Measurements from ENCODE around the gene TCEAL4. TPM values are rescaled to one million over a fixed set of nuclear protein-coding genes. Genes with fewer than 3 reads are reported as not detected.
A peak's percentile ranks its signal among the peaks of the same experiment; 100 is the strongest.

Gene TCEAL4
- total and polyA plus RNA-seq, 8 donors = 67.5 to 164 (median 139) TPM

DNA sequence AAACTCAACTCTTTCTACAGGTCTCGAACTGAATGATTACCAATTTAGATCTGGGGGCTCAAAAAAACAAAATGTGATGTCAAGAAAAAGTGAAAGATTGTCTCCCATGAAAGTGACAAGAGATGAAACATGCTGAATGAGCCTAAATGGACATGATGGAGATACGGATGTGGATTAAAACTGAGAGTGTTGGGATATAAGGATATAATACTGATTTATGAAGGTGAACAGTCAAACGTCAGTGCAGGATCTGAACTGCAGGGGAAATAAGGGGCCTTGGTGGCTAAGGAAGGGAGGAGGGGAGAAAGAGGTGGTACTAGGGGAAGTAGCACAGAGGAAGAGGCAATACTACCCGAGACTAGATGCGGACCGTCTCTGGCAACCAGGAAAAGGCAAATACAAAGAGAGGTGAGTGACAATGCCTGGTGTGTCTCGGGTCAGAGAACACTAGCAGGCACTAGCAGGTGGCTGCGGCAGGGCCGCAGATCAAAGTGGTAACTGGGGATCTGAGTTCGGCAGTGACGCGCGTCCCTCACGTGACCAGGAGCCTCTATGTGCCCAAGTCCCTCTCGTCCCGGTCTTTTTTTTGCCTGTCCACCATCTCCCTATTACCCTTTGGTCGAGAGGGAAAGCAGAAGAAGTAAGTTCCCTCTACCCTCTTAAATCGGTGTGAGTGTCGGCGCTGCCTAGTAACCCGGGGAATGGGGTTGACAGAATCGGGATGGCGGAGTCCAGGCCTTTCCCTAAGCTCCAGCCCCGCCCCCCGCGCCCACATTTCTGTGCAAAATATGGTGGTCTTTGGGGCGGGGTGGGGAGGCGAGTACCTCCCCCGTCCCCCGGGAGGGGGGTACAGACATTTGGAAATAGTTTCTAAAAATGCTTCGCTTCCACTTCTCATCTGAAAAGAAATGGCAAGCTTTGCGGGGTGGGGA, 43.3 kb downstream of the TCEAL4 start, which contains the start of gene TCEAL1:
TCEAL1 (plus strand) TSS at position 590 of the 932 bp plus-strand sequence. CDS start 942 bp downstream, outside the sequence.
- Histone ChIP-seq H3K36me3 (no peaks in the 10 kb centered on the region), H3K4me1 (no peaks in the 10 kb centered on the region), H3K27ac (peak within 1 kb of the TSS; percentile 82 to 91), H3K9me3 (no peaks in the 10 kb centered on the region), H3K4me3 (peak within 1 kb of the TSS; percentile 57 to 58), H3K27me3 (no peaks in the 10 kb centered on the region)
- DNase-seq = peak; percentile 60 to 85 (median 70)
- intact Hi-C loops (cut with DNase I) = no loop called here
- peak; percentile 64 for ATAC-seq
- TF ChIP-seq, protein P1, sequence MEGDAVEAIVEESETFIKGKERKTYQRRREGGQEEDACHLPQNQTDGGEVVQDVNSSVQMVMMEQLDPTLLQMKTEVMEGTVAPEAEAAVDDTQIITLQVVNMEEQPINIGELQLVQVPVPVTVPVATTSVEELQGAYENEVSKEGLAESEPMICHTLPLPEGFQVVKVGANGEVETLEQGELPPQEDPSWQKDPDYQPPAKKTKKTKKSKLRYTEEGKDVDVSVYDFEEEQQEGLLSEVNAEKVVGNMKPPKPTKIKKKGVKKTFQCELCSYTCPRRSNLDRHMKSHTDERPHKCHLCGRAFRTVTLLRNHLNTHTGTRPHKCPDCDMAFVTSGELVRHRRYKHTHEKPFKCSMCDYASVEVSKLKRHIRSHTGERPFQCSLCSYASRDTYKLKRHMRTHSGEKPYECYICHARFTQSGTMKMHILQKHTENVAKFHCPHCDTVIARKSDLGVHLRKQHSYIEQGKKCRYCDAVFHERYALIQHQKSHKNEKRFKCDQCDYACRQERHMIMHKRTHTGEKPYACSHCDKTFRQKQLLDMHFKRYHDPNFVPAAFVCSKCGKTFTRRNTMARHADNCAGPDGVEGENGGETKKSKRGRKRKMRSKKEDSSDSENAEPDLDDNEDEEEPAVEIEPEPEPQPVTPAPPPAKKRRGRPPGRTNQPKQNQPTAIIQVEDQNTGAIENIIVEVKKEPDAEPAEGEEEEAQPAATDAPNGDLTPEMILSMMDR (IDR thresholded peaks at IDR 0.05) = no peak

DNA sequence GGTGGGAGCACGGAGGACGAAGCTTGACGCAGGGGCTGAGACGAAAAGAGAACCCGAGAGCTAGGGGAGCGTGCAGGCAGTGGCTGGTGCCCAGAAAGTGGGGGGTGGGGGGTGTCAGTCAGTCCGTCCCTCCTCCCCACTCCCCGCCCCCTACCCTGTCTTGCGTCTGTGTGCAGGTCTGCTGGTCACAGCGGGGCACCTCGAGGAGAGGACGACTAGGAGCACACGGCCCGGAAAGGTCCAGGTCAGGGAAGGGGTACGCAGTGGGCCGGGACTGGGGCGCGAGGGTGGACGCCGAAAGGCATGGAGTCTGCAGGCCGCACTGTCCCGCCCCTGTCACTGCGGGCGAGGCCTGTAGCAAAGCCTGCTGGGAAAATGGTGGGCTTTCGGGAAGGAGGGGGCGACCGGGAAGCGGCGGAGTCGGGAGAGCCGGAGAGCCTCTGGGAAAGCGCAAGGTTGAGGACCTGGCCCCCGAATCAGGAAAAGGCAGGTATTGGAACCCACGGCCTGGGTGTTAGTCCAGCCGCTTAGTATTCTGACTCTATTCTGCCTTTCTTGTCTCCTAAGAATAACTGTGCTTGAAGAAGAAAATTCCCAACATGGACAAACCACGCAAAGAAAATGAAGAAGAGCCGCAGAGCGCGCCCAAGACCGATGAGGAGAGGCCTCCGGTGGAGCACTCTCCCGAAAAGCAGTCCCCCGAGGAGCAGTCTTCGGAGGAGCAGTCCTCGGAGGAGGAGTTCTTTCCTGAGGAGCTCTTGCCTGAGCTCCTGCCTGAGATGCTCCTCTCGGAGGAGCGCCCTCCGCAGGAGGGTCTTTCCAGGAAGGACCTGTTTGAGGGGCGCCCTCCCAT, 44.2 kb downstream of the TCEAL4 start:
- Histone ChIP-seq H3K4me3 (peak overlapping the region; percentile 57 to 58), H3K27ac (peak overlapping the region; percentile 82 to 91), H3K36me3 (no peaks in the 10 kb centered on the region), H3K4me1 (no peaks in the 10 kb centered on the region), H3K27me3 (no peaks in the 10 kb centered on the region), H3K9me3 (no peaks in the 10 kb centered on the region)
- intact Hi-C loops (cut with DNase I) = no loop called here
- ATAC-seq (peak; percentile 84), DNase-seq (peak; percentile 65 to 83 (median 80))
- TF ChIP-seq, protein P1 (IDR thresholded peaks at IDR 0.05) = peak in 1 of 2 donors; percentile 13

DNA sequence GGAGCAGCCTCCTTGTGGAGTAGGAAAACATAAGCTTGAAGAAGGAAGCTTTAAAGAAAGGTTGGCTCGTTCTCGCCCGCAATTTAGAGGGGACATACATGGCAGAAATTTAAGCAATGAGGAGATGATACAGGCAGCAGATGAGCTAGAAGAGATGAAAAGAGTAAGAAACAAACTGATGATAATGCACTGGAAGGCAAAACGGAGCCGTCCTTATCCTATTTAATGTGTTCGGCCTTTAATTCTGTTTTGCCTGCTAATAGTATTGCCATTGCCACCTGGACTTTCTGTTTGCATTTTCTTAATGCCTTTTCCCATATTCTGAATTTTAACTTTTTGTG, 44.8 kb downstream of the TCEAL4 start:
- intact Hi-C loops (cut with DNase I) = no loop called here

DNA sequence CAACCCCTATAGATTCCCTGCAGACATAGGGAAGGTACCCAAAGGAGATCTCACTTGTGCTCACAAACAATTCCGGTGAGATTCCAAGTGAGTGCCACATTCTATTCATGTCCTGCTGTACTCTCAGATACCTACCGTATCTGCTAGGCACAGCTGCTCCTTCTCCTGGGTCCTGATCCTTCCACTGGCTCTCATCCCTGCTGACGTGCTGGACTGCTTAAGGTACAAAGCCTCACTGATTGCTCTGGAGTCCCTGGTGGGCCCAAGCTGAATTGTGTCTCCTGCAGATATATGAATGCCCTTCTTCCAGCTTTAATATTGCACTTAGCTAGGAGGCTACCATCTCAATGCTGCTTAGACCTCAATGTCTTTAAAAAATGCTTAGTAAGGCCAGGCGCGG, 45.8 kb downstream of the TCEAL4 start:
- H3K27ac ChIP-seq = no peak overlapping the region
- no peaks in the 10 kb centered on the region for H3K36me3 ChIP-seq
- no peak for DNase-seq
- no peaks in the 10 kb centered on the region for H3K27me3 ChIP-seq
- H3K4me3 ChIP-seq = no peak overlapping the region
- ATAC-seq = no peak
- no peaks in the 10 kb centered on the region for H3K4me1 ChIP-seq
- no peaks in the 10 kb centered on the region for H3K9me3 ChIP-seq
- intact Hi-C loops (cut with DNase I) = no loop called here
- TF ChIP-seq, protein P1 (IDR thresholded peaks at IDR 0.05) = no peak

More for the DNA sequence above, 44.8 kb downstream of the TCEAL4 start:
- peak overlapping the region; percentile 57 to 58 for H3K4me3 ChIP-seq
- DNase-seq (no peak), ATAC-seq (no peak)
- H3K27ac ChIP-seq = peak overlapping the region; percentile 82 to 91
- no peaks in the 10 kb centered on the region for H3K4me1 ChIP-seq
- H3K9me3 ChIP-seq = no peaks in the 10 kb centered on the region
- no peaks in the 10 kb centered on the region for H3K27me3 ChIP-seq
- TF ChIP-seq, protein P1 (IDR thresholded peaks at IDR 0.05) = peak in 1 of 2 donors; percentile 28
- H3K36me3 ChIP-seq = no peaks in the 10 kb centered on the region
